Tibial artery (tissue), 4 donors: ENCODE data around the gene RHOBTB3.

Experiments
- DNase-seq, 2 donors: peaks; one replicate each; pipeline ENCODE4 v3.0.0-alpha.2; 2019
- H3K27ac ChIP-seq, 2 donors: fragments of 200-600 bp; sonication (generic) in 1 of 2; 1 replicate in 1 of 2; 2 replicates in 1 of 2; pipeline ENCODE4 v1.5.1; 2018 to 2019; ENCODE audit warnings: mild to moderate bottlenecking in 1 of 2
- H3K27me3 ChIP-seq, 2 donors: fragments of 200-600 bp; sonication (generic) in 1 of 2; one replicate each; pipeline versions ENCODE4 v1.5.1 to v1.6.0; 2016 to 2019
- H3K36me3 ChIP-seq, 3 donors: fragments of 200-600 bp; sonication (generic) in 2 of 3; one replicate each; pipeline ENCODE4 v1.5.1; 2016 to 2019; ENCODE audit warnings: mild to moderate bottlenecking in 2 of 3
- H3K4me1 ChIP-seq, 4 donors: fragments of 200-600 bp; sonication (generic) in 2 of 4; 1 replicate in 3 of 4; 2 replicates in 1 of 4; pipeline ENCODE4 v1.5.1; 2016 to 2019
- H3K4me3 ChIP-seq, 2 donors: fragments of 200-600 bp; sonication (generic) in 1 of 2; 1 replicate in 1 of 2; 2 replicates in 1 of 2; pipeline ENCODE4 v1.5.1; 2018 to 2019; ENCODE audit warnings: mild to moderate bottlenecking in 2 of 2
- H3K9me3 ChIP-seq, 3 donors: fragments of 200-600 bp; sonication (generic) in 1 of 3; one replicate each; pipeline ENCODE4 v1.5.1; 2016 to 2019
- CTCF ChIP-seq, 2 experiments: fragments of 200-600 bp in 1 of 2; fragments of 450-650 bp in 1 of 2; IDR thresholded peaks; one replicate each; pipeline ENCODE4 v1.5.1; 2017 to 2019; ENCODE audit warnings: antibody characterized with exemption in 2 of 2, mild to moderate bottlenecking in 1 of 2, moderate library complexity in 1 of 2
- intact Hi-C: fragments of 100-400 bp; cut with DNase I; formaldehyde crosslinking; loops from one replicate; pipeline ENCODE4 v1.15.0; 2023; ENCODE audit warnings: low total_unique reads

RHOBTB3 gene

DNA sequence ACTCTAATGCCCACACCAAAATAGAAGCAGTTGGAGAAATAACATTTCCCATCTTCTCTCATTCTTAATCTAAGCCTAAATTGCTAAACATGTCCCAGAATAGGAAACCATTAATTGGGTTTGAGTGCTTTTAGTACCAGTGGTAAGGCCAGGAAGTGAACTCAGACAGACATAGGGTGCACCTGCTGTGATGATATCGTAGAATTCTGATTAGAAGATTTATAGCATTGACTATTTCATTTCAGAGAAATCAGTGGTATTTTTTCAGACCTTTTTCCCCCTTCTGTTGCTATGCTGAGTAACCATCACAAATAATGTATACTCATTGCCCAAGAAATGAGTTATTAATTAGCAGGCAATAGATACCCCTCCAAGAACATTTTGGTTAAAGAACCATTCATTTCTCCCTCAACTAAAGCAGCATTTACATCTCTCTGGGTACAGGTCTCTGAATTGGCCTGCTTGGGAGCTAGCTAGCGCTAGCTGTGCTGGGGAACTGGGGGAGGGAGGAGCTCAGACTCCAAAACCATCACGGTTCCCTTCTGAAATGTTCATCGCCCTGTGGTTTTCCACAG is 84.1 kb downstream of the RHOBTB3 start:
- Histone ChIP-seq H3K27me3 (no peaks in the 10 kb centered on the region), H3K36me3 (peaks cover 0 to 25% (median 14%) of the 10 kb centered on the region in 3 donors), H3K27ac (no peak overlapping the region), H3K4me3 (no peak overlapping the region), H3K9me3 (no peaks in the 10 kb centered on the region), H3K4me1 (peaks cover 0 to 57% (median 25%) of the 10 kb centered on the region in 4 donors)
- intact Hi-C loops: no loop called here
- no peak for TF ChIP-seq CTCF (IDR thresholded peaks at IDR 0.05)
- DNase-seq: no peak

DNA sequence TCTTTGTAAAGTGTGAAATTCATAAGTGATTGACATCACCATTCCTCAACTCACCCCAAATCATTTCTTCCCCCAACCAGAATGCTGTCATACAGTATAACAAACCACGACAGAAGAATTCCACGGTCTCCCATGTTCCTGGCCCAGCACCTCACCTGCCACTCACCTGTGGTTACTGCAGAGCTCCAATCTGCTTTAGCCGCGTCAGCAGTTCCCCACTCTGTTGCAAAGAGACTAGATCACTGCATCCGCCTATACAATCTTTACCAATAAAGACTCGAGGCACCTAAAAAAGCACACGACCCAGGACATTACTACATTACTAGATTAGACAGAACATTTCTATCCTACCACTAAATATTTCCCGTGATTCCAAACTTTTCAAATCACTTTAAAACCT is 85.2 kb downstream of the RHOBTB3 start:
- Histone ChIP-seq H3K9me3 (no peaks in the 10 kb centered on the region), H3K36me3 (peaks cover 0 to 25% (median 14%) of the 10 kb centered on the region in 3 donors), H3K4me1 (peaks cover 0 to 58% (median 22%) of the 10 kb centered on the region in 4 donors), H3K27me3 (no peaks in the 10 kb centered on the region), H3K4me3 (no peak overlapping the region), H3K27ac (no peak overlapping the region)
- DNase-seq: no peak
- no peak for TF ChIP-seq CTCF (IDR thresholded peaks at IDR 0.05)
- intact Hi-C loops: no loop called here

DNA sequence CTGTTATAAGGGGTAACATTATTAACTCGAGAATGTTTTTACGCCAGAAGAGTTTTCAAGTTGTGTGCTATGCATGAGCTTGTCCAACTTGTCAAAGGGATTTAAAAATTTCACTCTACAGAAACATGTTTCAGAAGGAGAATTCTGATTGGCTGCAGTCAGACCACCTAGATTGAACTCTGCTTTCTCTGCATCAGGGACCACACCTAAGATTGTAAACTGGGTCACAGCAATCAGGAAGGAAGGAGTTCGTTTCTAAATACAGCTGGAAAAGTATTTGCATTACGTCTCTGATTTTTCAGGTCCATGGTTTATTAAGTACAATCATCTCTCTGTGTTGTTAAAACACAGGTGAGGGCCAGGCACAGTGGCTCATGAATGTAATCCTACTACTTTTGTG is 85.6 kb downstream of the RHOBTB3 start:
- no peak for DNase-seq
- H3K36me3 ChIP-seq: peaks cover 0 to 25% (median 14%) of the 10 kb centered on the region in 3 donors
- no peaks in the 10 kb centered on the region for H3K27me3 ChIP-seq
- peaks cover 0 to 58% (median 25%) of the 10 kb centered on the region in 4 donors for H3K4me1 ChIP-seq
- no peak for TF ChIP-seq CTCF (IDR thresholded peaks at IDR 0.05)
- H3K4me3 ChIP-seq: no peak overlapping the region
- intact Hi-C loops: no loop called here
- no peak overlapping the region for H3K27ac ChIP-seq
- no peaks in the 10 kb centered on the region for H3K9me3 ChIP-seq

DNA sequence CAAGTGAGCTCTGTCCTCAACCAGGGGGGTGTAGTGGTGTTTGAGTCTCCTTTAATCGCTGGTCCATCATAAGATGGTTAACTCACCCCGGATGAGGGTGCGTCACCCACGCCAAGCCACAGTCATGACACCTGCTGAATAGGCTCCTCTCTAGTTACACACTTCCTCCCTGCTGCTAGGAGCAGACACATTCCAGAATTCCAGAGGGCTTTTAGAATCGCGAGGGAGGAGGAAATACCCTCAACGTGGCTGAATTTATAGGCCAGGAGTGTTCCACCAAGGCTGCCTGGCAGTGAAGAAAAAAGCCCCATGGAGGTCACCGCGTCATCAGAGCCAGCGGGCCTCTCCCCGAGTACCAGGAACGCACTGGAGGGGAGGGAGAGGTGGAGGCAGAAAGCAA is 86.3 kb downstream of the RHOBTB3 start:
- no peak for TF ChIP-seq CTCF (IDR thresholded peaks at IDR 0.05)
- intact Hi-C loops: no loop called here
- peaks cover 0 to 52% (median 21%) of the 10 kb centered on the region in 4 donors for H3K4me1 ChIP-seq
- no peak for DNase-seq
- no peak overlapping the region for H3K27ac ChIP-seq
- no peaks in the 10 kb centered on the region for H3K27me3 ChIP-seq
- H3K36me3 ChIP-seq: peaks cover 0 to 19% (median 14%) of the 10 kb centered on the region in 3 donors
- peak overlapping the region in 1 of 2 donors; percentile 77 for H3K4me3 ChIP-seq
- H3K9me3 ChIP-seq: no peaks in the 10 kb centered on the region

- Histone ChIP-seq H3K9me3 (no peaks in the 10 kb centered on the region), H3K4me3 (peak overlapping the region in 1 of 2 donors; percentile 77), H3K36me3 (peaks cover 0 to 19% (median 14%) of the 10 kb centered on the region in 3 donors), H3K4me1 (peaks cover 3 to 55% (median 24%) of the 10 kb centered on the region in 4 donors), H3K27ac (peak overlapping the region in 1 of 2 donors; percentile 11), H3K27me3 (no peaks in the 10 kb centered on the region)
- no peak for TF ChIP-seq CTCF (IDR thresholded peaks at IDR 0.05)
- peak in 1 of 2 donors; percentile 52 for DNase-seq
- intact Hi-C loops: no loop called here
Measured at GRCh38 chr5:95818181-95819147, 87.3 kb downstream of the RHOBTB3 start.
